Activated CD4-positive, CD25-positive, alpha-beta regulatory T cell treated with anti-CD3 and anti-CD28 coated beads, Interleukin-2, amount 50 U/mL, for 24 hours (primary cell): ENCODE measurements around the gene GPBP1L1.
"Not testable (repeated sequence)": the region's sequence is repeated elsewhere in the genome, so short reads cannot be mapped to it uniquely, and the experiment has no call there.

Experiments
- ATAC-seq, 2 donors: fragments of 150-1000 bp; cut with Tn5 transposase; one replicate each; pipeline ENCODE4 v1.10.0; 2021; ENCODE audit warnings: mild to moderate bottlenecking in 1 of 2, moderate library complexity in 1 of 2

The GPBP1L1 gene

GRCh38 chr1:45686288-45687013, at the start of gene GPBP1L1:
TSS of gene GPBP1L1 (minus strand) at chr1:45686533. CDS start at chr1:45659087, 27,446 bp downstream.
- ATAC-seq, result peak; percentile 65 to 74

GRCh38 chr1:45730780-45731319, 44.5 kb upstream of the GPBP1L1 start:
- no peak for ATAC-seq

- ATAC-seq, result no peak
Observed at GRCh38 chr1:45730075-45730779, 43.9 kb upstream of the GPBP1L1 start.

GRCh38 chr1:45726007-45726406, 39.7 kb upstream of the GPBP1L1 start:
- ATAC-seq, result not testable (repeated sequence)

GRCh38 chr1:45723248-45723930, 37.1 kb upstream of the GPBP1L1 start:
- ATAC-seq, result no peak

GRCh38 chr1:45722809-45723208, 36.5 kb upstream of the GPBP1L1 start:
- ATAC-seq, result no peak

GRCh38 chr1:45721207-45721606, 34.9 kb upstream of the GPBP1L1 start:
- ATAC-seq, result no peak

- no peak for ATAC-seq
Observed at GRCh38 chr1:45718289-45718688, 32.0 kb upstream of the GPBP1L1 start.

- ATAC-seq, result not testable (repeated sequence)
Observed at GRCh38 chr1:45717386-45717785, 31.1 kb upstream of the GPBP1L1 start.

GRCh38 chr1:45716700-45717099, 30.4 kb upstream of the GPBP1L1 start:
- ATAC-seq, result no peak

GRCh38 chr1:45713711-45714110, 27.4 kb upstream of the GPBP1L1 start:
- no peak for ATAC-seq

- ATAC-seq, result no peak
Observed at GRCh38 chr1:45704637-45705036, 18.3 kb upstream of the GPBP1L1 start.

- ATAC-seq, result no peak
Observed at GRCh38 chr1:45694823-45695222, 8.5 kb upstream of the GPBP1L1 start.

- ATAC-seq, result not testable (repeated sequence)
Observed at GRCh38 chr1:45693811-45694210, 7.5 kb upstream of the GPBP1L1 start.

GRCh38 chr1:45687754-45688740, 1.7 kb upstream of the GPBP1L1 start, which contains the start of gene TMEM69:
TSS of gene TMEM69 (plus strand) at chr1:45688181. CDS start at chr1:45691069, 2,888 bp downstream.
- peak; percentile 6 to 9 for ATAC-seq

GRCh38 chr1:45687014-45687753, 851 bp upstream of the GPBP1L1 start:
- ATAC-seq, result peak; percentile 87 to 88

- no peak for ATAC-seq
Observed at GRCh38 chr1:45686015-45686287, 382 bp downstream of the GPBP1L1 start.

- no peak for ATAC-seq
Observed at GRCh38 chr1:45685308-45686014, 872 bp downstream of the GPBP1L1 start.

GRCh38 chr1:45684402-45684801, 1.9 kb downstream of the GPBP1L1 start:
- no peak for ATAC-seq

GRCh38 chr1:45682942-45683341, 3.4 kb downstream of the GPBP1L1 start:
- ATAC-seq, result no peak

GRCh38 chr1:45679123-45679522, 7.2 kb downstream of the GPBP1L1 start:
- ATAC-seq, result no peak
